Omental fat pad (tissue), 4 donors: Measurements from ENCODE around the gene RAB10. TPM values are rescaled to one million over a fixed set of nuclear protein-coding genes. Genes with fewer than 3 reads are reported as not detected.
A peak's percentile ranks its signal among the peaks of the same experiment; 100 is the strongest.

Experiments used
- ATAC-seq: fragments of 150-250 bp; one replicate; pipeline ENCODE4 v1.9.1; 2016; ENCODE audit warnings: mild to moderate bottlenecking, moderate library complexity; ENCODE audit not compliant: low FRiP score
- DNase-seq: peaks from one replicate; pipeline ENCODE4 v3.0.0-alpha.2; 2019; ENCODE audit warnings: low spot score
- total RNA-seq, 4 donors: library from RNA; depleted of rRNA; stranded (reverse); fragments of >200 nt; gene quantifications; one replicate each; pipeline ENCODE4 v1.1.0, GENCODE V29; 2016
- TF ChIP-seq, protein P1 (sequence below), 3 donors: fragments of 450-650 bp; IDR thresholded peaks; one replicate each; pipeline ENCODE4 v1.5.1; 2016 to 2017; ENCODE audit warnings: antibody characterized with exemption in 3 of 3, mild to moderate bottlenecking in 3 of 3, moderate library complexity in 2 of 3

RAB10 gene
- total RNA-seq, 4 donors from 2014 or later, result 78.3 to 115 (median 86.1) TPM

GRCh38 chr2:26168785-26169184, 134.9 kb downstream of the RAB10 start:
- DNase-seq (no peak), ATAC-seq (no peak)
- TF ChIP-seq, protein P1, sequence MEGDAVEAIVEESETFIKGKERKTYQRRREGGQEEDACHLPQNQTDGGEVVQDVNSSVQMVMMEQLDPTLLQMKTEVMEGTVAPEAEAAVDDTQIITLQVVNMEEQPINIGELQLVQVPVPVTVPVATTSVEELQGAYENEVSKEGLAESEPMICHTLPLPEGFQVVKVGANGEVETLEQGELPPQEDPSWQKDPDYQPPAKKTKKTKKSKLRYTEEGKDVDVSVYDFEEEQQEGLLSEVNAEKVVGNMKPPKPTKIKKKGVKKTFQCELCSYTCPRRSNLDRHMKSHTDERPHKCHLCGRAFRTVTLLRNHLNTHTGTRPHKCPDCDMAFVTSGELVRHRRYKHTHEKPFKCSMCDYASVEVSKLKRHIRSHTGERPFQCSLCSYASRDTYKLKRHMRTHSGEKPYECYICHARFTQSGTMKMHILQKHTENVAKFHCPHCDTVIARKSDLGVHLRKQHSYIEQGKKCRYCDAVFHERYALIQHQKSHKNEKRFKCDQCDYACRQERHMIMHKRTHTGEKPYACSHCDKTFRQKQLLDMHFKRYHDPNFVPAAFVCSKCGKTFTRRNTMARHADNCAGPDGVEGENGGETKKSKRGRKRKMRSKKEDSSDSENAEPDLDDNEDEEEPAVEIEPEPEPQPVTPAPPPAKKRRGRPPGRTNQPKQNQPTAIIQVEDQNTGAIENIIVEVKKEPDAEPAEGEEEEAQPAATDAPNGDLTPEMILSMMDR (IDR thresholded peaks at IDR 0.05), result no peak

DNA sequence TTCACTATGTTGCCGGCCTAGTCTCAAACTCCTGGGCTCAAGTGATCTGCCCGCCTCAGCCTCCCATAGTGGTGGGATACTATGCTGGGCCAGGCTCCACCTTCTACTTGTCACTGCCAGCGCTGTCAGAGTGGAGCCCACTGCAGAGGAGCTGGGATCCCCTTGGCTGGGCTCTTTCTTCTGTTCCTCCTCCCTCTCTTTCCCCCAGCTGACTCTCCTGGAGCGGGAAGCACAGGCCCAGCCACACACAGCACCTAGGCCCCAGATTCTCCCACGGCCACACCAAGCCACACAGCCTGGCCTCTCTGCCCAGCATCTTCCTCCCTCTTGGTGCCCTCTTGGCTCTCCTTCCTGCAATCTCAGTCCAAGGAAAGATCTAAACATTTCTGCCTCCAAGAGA, 135.3 kb downstream of the RAB10 start:
- TF ChIP-seq, protein P1 (IDR thresholded peaks at IDR 0.05), result no peak
- ATAC-seq (no peak), DNase-seq (no peak)

DNA sequence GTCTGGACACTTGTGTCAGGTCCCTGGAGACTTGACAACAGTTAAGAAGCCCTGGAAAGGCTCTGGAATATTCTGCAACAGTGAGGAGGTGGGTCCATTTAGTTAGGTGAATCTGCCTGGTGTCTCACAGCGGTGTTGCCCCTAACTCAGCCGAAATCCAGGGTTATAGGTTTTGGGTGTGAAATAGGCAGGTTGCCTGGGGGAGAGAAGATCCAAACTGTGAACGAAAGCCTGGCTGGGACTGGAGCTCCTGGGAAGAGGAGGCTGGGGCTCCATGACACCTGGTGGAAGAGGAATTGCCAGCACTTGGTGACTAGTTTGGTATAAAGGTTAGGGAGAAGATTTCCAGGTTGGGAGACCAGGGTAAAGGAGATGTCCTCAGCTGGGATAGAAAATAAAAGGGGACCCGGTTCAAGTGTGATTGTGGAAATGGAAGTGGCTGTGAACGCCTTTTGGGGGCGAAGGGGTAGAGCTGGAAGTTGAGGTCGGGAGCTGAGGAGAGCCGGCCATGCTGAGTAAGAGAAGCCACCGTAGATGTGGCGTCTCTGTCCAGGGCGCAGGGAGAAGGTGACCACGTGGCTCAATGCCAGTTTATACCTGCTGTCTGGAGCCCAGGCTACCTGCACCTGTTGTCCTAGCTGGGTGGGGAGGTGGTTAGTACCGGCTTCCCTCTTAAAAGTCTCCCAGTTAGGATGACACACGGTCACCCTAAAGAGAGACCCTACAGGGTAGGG, 136.0 kb downstream of the RAB10 start:
- TF ChIP-seq, protein P1 (IDR thresholded peaks at IDR 0.05), result no peak
- no peak for DNase-seq
- no peak for ATAC-seq

DNA sequence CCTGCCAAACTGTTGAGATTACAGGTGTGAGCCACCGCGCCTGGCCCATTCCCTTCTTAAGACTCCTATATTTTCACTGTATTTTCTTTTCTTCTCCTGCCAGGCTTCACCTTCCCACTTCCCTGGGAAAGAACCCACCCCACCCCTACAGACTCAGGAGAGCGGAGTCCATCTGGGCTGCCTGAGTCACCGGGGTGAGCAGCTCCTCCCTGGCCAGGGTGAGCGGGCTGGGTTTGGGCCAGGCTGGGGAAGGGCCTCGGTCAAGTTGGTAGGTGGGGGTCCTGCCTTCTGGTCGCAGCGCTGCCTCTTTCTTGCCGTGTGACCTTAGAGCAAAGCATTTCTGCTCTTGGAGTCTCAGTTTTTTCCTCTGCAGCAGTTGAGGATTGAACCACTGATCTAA, 136.9 kb downstream of the RAB10 start:
- ATAC-seq, result no peak
- TF ChIP-seq, protein P1 (IDR thresholded peaks at IDR 0.05), result no peak
- no peak for DNase-seq

- TF ChIP-seq, protein P1 (IDR thresholded peaks at IDR 0.05), result no peak
- ATAC-seq (no peak), DNase-seq (no peak)
These were observed 138.4 kb downstream of the RAB10 start for GRCh38 chr2:26172189-26172870.

DNA sequence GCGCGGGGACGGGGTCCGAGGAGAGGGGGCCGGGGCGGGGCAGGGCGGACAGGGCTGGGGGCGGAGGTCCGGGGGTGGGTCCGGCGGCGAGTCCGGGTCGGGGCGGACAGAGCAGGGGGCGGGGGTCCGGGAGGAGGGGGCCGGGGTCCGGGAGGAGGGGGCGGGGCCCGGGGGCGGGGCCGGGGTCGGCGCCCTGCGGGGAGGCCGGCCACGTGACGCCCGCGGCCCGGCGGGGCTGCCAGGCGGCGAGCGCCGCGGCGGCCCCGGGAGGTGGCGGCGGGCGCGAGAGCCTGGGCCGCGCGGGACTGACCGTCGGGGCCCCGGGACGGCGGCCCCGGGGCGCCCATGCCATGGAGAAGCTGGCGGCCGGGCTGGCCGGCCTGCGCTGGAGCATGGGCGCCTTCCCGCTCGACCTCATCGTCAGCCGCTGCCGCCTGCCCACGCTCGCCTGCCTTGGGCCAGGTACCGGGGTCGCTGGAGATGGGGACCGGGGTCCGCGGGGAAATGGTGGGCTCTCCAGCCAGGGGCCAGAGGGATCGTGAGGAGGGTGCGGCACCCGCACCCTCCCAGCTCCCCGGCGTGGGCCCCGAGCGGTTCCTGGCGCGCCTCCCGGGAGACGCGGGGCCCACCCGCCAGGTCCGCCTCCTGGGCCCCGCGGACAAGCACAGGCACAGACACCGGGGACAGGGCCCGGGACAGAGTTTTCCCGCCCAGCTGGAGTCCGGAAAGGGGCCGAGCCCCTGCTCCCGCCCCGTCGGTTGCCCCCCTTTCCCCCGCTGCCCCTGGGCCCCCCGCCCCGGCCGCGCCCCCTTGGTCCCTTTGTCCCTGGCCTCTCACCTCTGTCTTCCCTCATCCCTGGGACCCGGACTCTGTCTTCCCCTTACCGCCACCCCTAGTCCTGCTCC, 139.2 kb downstream of the RAB10 start, which contains the start of gene GAREM2:
Gene GAREM2 (plus strand): TSS at position 218 of the 905 bp plus-strand sequence. CDS start 133 bp downstream, at position 351.
- ATAC-seq, result peak; percentile 36
- TF ChIP-seq, protein P1 (IDR thresholded peaks at IDR 0.05), result no peak
- DNase-seq, result no peak
